Amniotic epithelial cell (primary cell): Measurements from ENCODE around the gene KATNB1.
"Not testable (repeated sequence)": the region's sequence is repeated elsewhere in the genome, so short reads cannot be mapped to it uniquely, and the experiment has no call there.

ENCODE experiments used
- DNase-seq: peaks from one replicate; pipeline ENCODE4 v3.0.0-alpha.2; 2010; ENCODE audit warnings: low read depth

Gene KATNB1

GRCh38 chr16:57725976-57726375, 9.6 kb upstream of the KATNB1 start:
- DNase-seq = no peak

- no peak for DNase-seq
Observed at GRCh38 chr16:57726433-57726947, 9.1 kb upstream of the KATNB1 start.

- DNase-seq = no peak
Observed at GRCh38 chr16:57727610-57728009, 8.0 kb upstream of the KATNB1 start.

GRCh38 chr16:57728336-57729181, 7.0 kb upstream of the KATNB1 start:
- no peak for DNase-seq

- no peak for DNase-seq
Observed at GRCh38 chr16:57729182-57729484, 6.4 kb upstream of the KATNB1 start.

GRCh38 chr16:57729852-57730251, 5.7 kb upstream of the KATNB1 start:
- DNase-seq = not testable (repeated sequence)

- no peak for DNase-seq
Observed at GRCh38 chr16:57730771-57731730, 4.5 kb upstream of the KATNB1 start.

- DNase-seq = peak; percentile 64
Observed at GRCh38 chr16:57732037-57732436, 3.5 kb upstream of the KATNB1 start.

- DNase-seq = no peak
Observed at GRCh38 chr16:57732714-57733113, 2.9 kb upstream of the KATNB1 start.

GRCh38 chr16:57734308-57734924, 1.2 kb upstream of the KATNB1 start:
- DNase-seq = no peak

GRCh38 chr16:57734925-57735754, 430 bp upstream of the KATNB1 start:
- peak; percentile 100 for DNase-seq

GRCh38 chr16:57736419-57737351, 1.1 kb downstream of the KATNB1 start:
- peak; percentile 87 for DNase-seq

GRCh38 chr16:57738844-57739243, 3.3 kb downstream of the KATNB1 start:
- DNase-seq = no peak

- no peak for DNase-seq
Observed at GRCh38 chr16:57739756-57740422, 4.3 kb downstream of the KATNB1 start.

- DNase-seq = no peak
Observed at GRCh38 chr16:57740423-57741071, 5.0 kb downstream of the KATNB1 start.

GRCh38 chr16:57741660-57742191, 6.2 kb downstream of the KATNB1 start:
- no peak for DNase-seq

GRCh38 chr16:57742543-57742942, 7.0 kb downstream of the KATNB1 start:
- DNase-seq = no peak

- no peak for DNase-seq
Observed at GRCh38 chr16:57743458-57743857, 7.9 kb downstream of the KATNB1 start.
